HG03565 (cell line): ENCODE data around the gene MYOZ1.
"Not testable (repeated sequence)": the region's sequence is repeated elsewhere in the genome, so short reads cannot be mapped to it uniquely, and the experiment has no call there.

ENCODE experiments used
- ATAC-seq: cut with Tn5 transposase; IDR thresholded peaks from one replicate; pipeline ENCODE4 v1.9.1; 2021; ENCODE audit warnings: mild to moderate bottlenecking, moderate library complexity; ENCODE audit not compliant: unreplicated experiment

The MYOZ1 gene

GRCh38 chr10:73641328-73642060 lies at the start of gene MYOZ1:
MYOZ1 (minus strand) TSS chr10:73641474; CDS start chr10:73640017, 1,457 bp downstream.
- no peak for ATAC-seq

- ATAC-seq = not testable (repeated sequence)
Observed at GRCh38 chr10:73690755-73691154, 49.5 kb upstream of the MYOZ1 start.

GRCh38 chr10:73689596-73689995 lies 48.3 kb upstream of the MYOZ1 start:
- ATAC-seq = not testable (repeated sequence)

- not testable (repeated sequence) for ATAC-seq
Observed at GRCh38 chr10:73687641-73688040, 46.4 kb upstream of the MYOZ1 start.

GRCh38 chr10:73674546-73674945 lies 33.3 kb upstream of the MYOZ1 start:
- not testable (repeated sequence) for ATAC-seq

GRCh38 chr10:73668378-73668777 lies 27.1 kb upstream of the MYOZ1 start:
- ATAC-seq = not testable (repeated sequence)

- ATAC-seq = not testable (repeated sequence)
Observed at GRCh38 chr10:73666153-73666809, 25.0 kb upstream of the MYOZ1 start.

GRCh38 chr10:73665581-73665980 lies 24.3 kb upstream of the MYOZ1 start:
- ATAC-seq = not testable (repeated sequence)

- not testable (repeated sequence) for ATAC-seq
Observed at GRCh38 chr10:73664156-73665040, 23.1 kb upstream of the MYOZ1 start.

GRCh38 chr10:73663621-73664020 lies 22.3 kb upstream of the MYOZ1 start:
- ATAC-seq = not testable (repeated sequence)

GRCh38 chr10:73662705-73663104 lies 21.4 kb upstream of the MYOZ1 start:
- not testable (repeated sequence) for ATAC-seq

GRCh38 chr10:73655990-73656298 lies 14.7 kb upstream of the MYOZ1 start, which contains the start of gene SYNPO2L:
SYNPO2L (minus strand) TSS chr10:73656029; CDS start chr10:73655922, 107 bp downstream.
- no peak for ATAC-seq

- no peak for ATAC-seq
Observed at GRCh38 chr10:73655257-73655989, 14.1 kb upstream of the MYOZ1 start.

GRCh38 chr10:73653701-73654100 lies 12.4 kb upstream of the MYOZ1 start:
- no peak for ATAC-seq

GRCh38 chr10:73653195-73653594 lies 11.9 kb upstream of the MYOZ1 start:
- no peak for ATAC-seq

- ATAC-seq = peak; percentile 51
Observed at GRCh38 chr10:73650537-73651331, 9.5 kb upstream of the MYOZ1 start.

- ATAC-seq = no peak
Observed at GRCh38 chr10:73649876-73650536, 8.7 kb upstream of the MYOZ1 start.

GRCh38 chr10:73648975-73649829 lies 7.9 kb upstream of the MYOZ1 start:
- no peak for ATAC-seq
